Epithelial cell of esophagus (primary cell): Measurements from ENCODE around the gene SLC26A4.

Experiments used
- DNase-seq: peaks from one replicate; pipeline ENCODE4 v3.0.0; 2010; ENCODE audit warnings: low read depth
- H3K4me3 ChIP-seq: 2 replicates; pipeline ENCODE4 v1.5.1; 2011; ENCODE audit warnings: mild to moderate bottlenecking, low read length, control low read depth
- CTCF ChIP-seq: IDR thresholded peaks from 2 replicates; pipeline ENCODE4 v1.5.1; 2011; ENCODE audit warnings: low read depth, mild to moderate bottlenecking, low read length, control low read depth, inconsistent platforms; ENCODE audit not compliant: insufficient read depth; ENCODE audit errors: missing control alignments

SLC26A4 gene

GRCh38 chr7:107691716-107692115 is 31.1 kb downstream of the SLC26A4 start:
- no peak for TF ChIP-seq CTCF
- no peak for DNase-seq
- H3K4me3 ChIP-seq: no peak overlapping the region

GRCh38 chr7:107692501-107692900 is 31.9 kb downstream of the SLC26A4 start:
- no peak for TF ChIP-seq CTCF
- H3K4me3 ChIP-seq: no peak overlapping the region
- DNase-seq: no peak

- no peak overlapping the region for H3K4me3 ChIP-seq
- peak; percentile 5 for DNase-seq
- no peak for TF ChIP-seq CTCF
These were observed 32.8 kb downstream of the SLC26A4 start for GRCh38 chr7:107693396-107693795.

GRCh38 chr7:107694386-107694785 is 33.8 kb downstream of the SLC26A4 start:
- no peak for TF ChIP-seq CTCF
- H3K4me3 ChIP-seq: no peak overlapping the region
- DNase-seq: peak; percentile 7

- no peak overlapping the region for H3K4me3 ChIP-seq
- DNase-seq: no peak
- no peak for TF ChIP-seq CTCF
These were observed 35.8 kb downstream of the SLC26A4 start for GRCh38 chr7:107696330-107696946.

- no peak for TF ChIP-seq CTCF
- DNase-seq: no peak
- H3K4me3 ChIP-seq: no peak overlapping the region
These were observed 36.9 kb downstream of the SLC26A4 start for GRCh38 chr7:107697321-107698049.

- no peak for TF ChIP-seq CTCF
- no peak for DNase-seq
- no peak overlapping the region for H3K4me3 ChIP-seq
These were observed 39.9 kb downstream of the SLC26A4 start for GRCh38 chr7:107700570-107700969.
